Testis (tissue), 2 donors: ENCODE measurements around the gene F5.

Experiments used
- POLR2A ChIP-seq: fragments of 450-650 bp; IDR thresholded peaks from one replicate; pipeline ENCODE4 v1.6.1; 2017; ENCODE audit warnings: antibody characterized with exemption, mild to moderate bottlenecking, moderate library complexity
- TF ChIP-seq, protein P1 (sequence below), 3 experiments: fragments of 450-650 bp in 2 of 3; fragments of 200-600 bp in 1 of 3; sonication (generic) in 1 of 3; IDR thresholded peaks; one replicate each; pipeline ENCODE4 v1.5.1; 2016 to 2019; ENCODE audit warnings: antibody characterized with exemption in 3 of 3, mild to moderate bottlenecking in 2 of 3, moderate library complexity in 1 of 3

DNA sequence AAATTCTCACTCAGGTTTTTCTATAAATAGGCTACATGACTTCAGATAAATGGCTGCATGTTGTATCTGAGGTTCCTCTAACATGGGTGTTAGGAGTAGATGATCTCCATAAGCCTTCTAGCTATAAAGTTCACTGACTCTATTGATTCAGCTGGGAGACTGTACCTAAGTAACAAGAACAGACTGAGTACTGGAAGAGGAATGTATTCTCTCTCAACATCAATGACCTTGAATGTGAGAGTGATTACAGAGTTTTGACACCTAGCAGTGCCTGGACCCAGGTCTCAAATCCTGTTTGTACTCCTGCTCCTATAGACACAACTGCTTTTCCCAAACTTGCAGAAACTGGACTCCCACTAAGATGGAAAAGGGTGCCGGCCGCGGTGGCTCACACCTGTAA lies 91.9 kb downstream of the F5 start:
- TF ChIP-seq, protein P1, sequence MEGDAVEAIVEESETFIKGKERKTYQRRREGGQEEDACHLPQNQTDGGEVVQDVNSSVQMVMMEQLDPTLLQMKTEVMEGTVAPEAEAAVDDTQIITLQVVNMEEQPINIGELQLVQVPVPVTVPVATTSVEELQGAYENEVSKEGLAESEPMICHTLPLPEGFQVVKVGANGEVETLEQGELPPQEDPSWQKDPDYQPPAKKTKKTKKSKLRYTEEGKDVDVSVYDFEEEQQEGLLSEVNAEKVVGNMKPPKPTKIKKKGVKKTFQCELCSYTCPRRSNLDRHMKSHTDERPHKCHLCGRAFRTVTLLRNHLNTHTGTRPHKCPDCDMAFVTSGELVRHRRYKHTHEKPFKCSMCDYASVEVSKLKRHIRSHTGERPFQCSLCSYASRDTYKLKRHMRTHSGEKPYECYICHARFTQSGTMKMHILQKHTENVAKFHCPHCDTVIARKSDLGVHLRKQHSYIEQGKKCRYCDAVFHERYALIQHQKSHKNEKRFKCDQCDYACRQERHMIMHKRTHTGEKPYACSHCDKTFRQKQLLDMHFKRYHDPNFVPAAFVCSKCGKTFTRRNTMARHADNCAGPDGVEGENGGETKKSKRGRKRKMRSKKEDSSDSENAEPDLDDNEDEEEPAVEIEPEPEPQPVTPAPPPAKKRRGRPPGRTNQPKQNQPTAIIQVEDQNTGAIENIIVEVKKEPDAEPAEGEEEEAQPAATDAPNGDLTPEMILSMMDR (IDR thresholded peaks at IDR 0.05): no peak
- TF ChIP-seq POLR2A: no peak
